ENCODE measurements around the gene CHST8. TPM values are rescaled to one million over a fixed set of nuclear protein-coding genes. Genes with fewer than 3 reads are reported as not detected.

The CHST8 gene
- total RNA-seq, 1 donor from 2014 or later: 26.6 TPM

DNA sequence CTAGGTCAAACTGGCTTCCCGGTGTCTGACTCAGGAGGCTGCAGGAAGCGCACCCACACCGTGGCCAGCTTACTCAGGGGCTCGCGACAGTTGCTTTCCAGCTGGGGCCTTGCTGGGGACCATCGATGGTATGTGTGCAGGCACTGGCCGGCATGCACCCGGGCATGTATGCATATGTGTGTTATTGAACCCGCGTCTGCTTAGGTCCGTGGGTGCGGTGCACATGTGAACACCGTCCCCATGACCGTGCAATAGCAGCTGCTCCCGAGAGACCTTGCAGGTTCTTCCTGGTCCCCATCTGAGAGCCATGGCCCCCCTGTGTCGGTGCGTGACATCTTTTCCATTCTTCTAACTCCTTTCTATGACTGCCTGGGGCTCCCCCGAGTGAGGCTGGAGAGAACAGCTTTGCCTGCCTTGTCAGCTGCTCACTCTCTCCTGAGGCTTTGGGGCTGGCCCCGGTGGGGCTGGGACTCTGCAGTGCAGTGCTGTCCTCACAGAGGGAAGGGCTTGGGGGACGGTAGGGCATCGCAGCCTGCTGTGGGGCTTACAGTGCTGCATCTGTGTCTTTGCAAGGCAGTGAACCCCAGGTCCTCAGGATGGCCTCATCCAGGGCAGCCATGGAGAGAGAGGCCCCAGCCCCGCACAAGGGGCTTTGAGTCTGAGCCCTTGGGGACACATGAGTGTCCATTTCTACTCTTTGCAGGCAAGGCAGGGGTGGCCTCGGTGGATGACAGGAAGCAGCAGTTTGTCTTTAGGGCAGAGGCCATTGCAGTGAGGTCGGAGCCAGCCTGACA is 65.1 kb downstream of the CHST8 start:
- Mint-ChIP-seq H3K4me3 (no peak overlapping the region), H3K27me3 (ENCODE audit: low read depth) (peaks cover 46% of the 10 kb centered on the region), H3K4me1 (peaks cover 11% of the 10 kb centered on the region), H3K36me3 (no peaks in the 10 kb centered on the region), H3K9me3 (no peaks in the 10 kb centered on the region), H3K27ac (no peak overlapping the region)
- no peak for DNase-seq (ENCODE audit: low spot score in 2 of 2, unreplicated experiment in 2 of 2)
- TF ChIP-seq CTCF (IDR thresholded peaks at IDR 0.05; ENCODE audit: unreplicated experiment): no peak

DNA sequence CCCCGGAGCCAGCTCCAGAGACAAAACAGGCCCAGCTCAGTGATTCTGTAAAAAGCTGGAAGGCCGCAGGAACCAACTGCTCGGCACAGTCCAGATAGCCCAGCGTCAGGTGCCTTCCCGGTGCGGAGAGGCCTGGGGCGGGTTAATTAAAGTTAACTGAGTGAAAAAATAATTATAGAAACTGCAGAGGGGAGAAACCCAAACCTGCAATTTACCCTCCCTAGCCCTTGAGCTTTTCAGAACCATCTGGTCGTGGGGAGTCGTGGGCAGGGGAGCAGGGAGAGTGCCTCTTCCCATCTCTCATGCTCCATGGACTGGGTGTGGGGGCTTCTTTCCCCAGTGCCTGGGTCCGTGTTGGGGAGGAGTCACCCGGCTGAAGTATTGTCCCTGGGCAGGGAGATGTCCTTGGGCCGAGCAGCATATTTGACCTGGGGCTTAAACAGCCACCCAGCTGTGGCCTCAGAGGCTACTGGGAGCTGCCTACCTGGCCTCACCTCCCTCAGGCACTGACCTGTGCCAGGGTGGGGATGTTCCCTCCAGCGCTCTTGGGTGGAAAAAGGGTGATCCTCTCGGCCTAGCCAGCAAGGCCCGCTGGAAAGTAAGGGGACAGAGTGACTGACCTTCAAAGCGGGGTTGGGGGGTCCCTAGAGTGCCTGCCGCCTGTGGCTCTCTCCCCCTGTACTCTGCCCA is 65.9 kb downstream of the CHST8 start:
- no peak overlapping the region for H3K27ac Mint-ChIP-seq
- peaks cover 11% of the 10 kb centered on the region for H3K4me1 Mint-ChIP-seq

DNA sequence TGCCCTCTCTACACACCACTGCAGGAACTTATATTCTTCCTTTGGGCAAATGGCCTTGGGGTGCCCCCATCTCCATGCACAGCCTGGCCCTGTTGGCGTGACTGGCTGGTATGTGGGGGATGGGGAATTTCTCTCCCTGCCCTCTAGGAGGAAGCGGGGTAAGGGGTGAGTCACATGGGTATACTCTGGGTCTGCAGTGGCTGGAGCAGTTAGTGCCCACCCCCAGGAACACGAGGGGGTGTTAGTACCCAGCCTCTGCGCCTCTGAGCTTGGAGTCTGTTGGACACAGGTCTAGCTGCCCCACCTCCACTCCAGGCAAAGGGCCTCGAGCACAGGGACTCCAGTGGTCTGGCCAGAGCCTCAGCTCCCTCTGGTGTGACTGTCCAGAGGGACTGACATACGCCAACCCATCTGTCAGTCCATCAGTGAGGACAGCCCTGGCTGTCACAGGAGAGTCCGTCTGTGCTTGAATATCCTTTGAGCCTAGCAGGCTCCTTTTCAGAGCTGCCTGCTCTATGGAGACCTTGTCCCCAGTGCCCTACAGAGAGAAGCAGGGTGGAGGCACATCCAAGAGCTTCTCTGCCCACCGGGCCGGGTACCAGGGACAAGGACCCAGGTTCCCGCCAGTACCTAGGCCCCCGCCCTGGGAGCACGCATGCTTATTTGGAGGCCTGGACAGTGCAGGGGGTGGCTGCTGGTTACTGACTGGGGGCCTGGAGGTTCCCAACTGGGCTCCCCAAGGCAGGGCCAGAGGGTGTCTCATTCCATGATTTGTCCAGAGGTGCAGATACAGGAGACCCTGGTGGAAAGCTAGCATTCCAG is 66.6 kb downstream of the CHST8 start:
- H3K4me1 Mint-ChIP-seq: peaks cover 11% of the 10 kb centered on the region
- H3K9me3 Mint-ChIP-seq: no peaks in the 10 kb centered on the region
- no peak for DNase-seq (ENCODE audit: low spot score in 2 of 2, unreplicated experiment in 2 of 2)
- H3K4me3 Mint-ChIP-seq: no peak overlapping the region
- no peaks in the 10 kb centered on the region for H3K36me3 Mint-ChIP-seq
- no peak overlapping the region for H3K27ac Mint-ChIP-seq
- peaks cover 36% of the 10 kb centered on the region for H3K27me3 Mint-ChIP-seq (ENCODE audit: low read depth)
- TF ChIP-seq CTCF (IDR thresholded peaks at IDR 0.05; ENCODE audit: unreplicated experiment): no peak

More for the DNA sequence above, 65.9 kb downstream of the CHST8 start:
- H3K9me3 Mint-ChIP-seq: no peaks in the 10 kb centered on the region
- DNase-seq (ENCODE audit: low spot score in 2 of 2, unreplicated experiment in 2 of 2): no peak
- H3K36me3 Mint-ChIP-seq: no peaks in the 10 kb centered on the region
- peaks cover 41% of the 10 kb centered on the region for H3K27me3 Mint-ChIP-seq (ENCODE audit: low read depth)
- no peak for TF ChIP-seq CTCF (IDR thresholded peaks at IDR 0.05; ENCODE audit: unreplicated experiment)
- H3K4me3 Mint-ChIP-seq: no peak overlapping the region

DNA sequence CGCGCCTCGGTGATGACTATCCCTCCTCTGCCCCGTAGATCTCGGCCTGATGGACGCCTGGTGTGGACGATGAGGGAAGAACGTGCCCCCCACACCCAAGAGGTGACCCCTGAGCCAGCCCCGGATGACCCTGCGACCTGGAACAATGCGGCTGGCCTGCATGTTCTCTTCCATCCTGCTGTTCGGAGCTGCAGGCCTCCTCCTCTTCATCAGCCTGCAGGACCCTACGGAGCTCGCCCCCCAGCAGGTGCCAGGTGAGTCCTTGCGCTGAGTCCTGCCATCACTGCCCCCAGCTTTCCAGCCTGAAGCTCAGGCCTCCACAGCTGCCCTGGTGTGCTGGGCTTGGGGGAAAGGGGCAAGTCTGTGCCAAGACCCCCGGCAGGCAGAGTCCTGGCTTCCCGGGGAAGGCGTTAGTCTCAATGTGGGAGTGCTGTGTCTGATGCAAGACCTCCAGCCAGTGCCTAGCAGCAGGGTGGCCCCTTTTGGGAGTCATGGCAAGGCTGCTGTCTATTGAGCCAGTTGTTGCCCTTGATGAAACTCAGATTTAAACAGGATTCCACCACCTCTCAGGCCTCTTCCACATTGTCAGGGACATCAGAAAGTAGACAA is 67.5 kb downstream of the CHST8 start:
- TF ChIP-seq CTCF (IDR thresholded peaks at IDR 0.05; ENCODE audit: unreplicated experiment): no peak
- DNase-seq (ENCODE audit: low spot score in 2 of 2, unreplicated experiment in 2 of 2): no peak
- H3K36me3 Mint-ChIP-seq: no peaks in the 10 kb centered on the region
- H3K27me3 Mint-ChIP-seq (ENCODE audit: low read depth): peaks cover 33% of the 10 kb centered on the region
- no peak overlapping the region for H3K4me3 Mint-ChIP-seq
- no peak overlapping the region for H3K27ac Mint-ChIP-seq
- H3K4me1 Mint-ChIP-seq: peaks cover 10% of the 10 kb centered on the region
- H3K9me3 Mint-ChIP-seq: no peaks in the 10 kb centered on the region

DNA sequence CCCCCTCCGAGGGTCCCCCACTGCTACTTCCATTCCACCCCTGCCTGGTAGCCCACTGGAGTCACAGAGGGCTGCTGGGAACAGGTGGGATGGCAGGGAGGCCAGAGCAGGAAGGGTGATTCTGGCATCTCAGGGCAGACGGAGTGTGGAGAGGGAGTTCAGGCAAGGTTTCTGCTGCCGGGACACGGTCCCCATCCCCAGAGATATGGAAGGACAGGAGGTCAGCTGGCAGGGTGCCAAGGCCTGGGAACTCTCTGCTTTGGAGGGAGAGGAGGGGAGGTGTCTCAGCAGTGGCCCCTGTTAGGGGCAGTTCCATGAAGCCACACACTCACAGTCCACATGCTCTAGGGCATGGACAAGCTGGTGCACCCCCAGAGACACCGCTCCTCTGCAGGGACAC is 68.1 kb downstream of the CHST8 start:
- DNase-seq (ENCODE audit: low spot score in 2 of 2, unreplicated experiment in 2 of 2): no peak
- no peak for TF ChIP-seq CTCF (IDR thresholded peaks at IDR 0.05; ENCODE audit: unreplicated experiment)
- Mint-ChIP-seq H3K4me1 (peaks cover 8% of the 10 kb centered on the region), H3K36me3 (no peaks in the 10 kb centered on the region), H3K27me3 (ENCODE audit: low read depth) (peaks cover 26% of the 10 kb centered on the region), H3K27ac (no peak overlapping the region), H3K9me3 (no peaks in the 10 kb centered on the region), H3K4me3 (no peak overlapping the region)

All from mesothelial cell of epicardium (in vitro differentiated cells).